AG10803 (cell line): Measurements from ENCODE around the gene MRC2.

Source experiments
- DNase-seq: peaks from one replicate; pipeline ENCODE4 v3.0.0; 2010; ENCODE audit warnings: low read depth
- H3K4me3 ChIP-seq: 2 replicates; pipeline ENCODE4 v1.5.1; 2011; ENCODE audit warnings: mild to moderate bottlenecking, low read length, control low read depth
- CTCF ChIP-seq: conservative IDR thresholded peaks from 2 replicates; pipeline ENCODE4 v1.5.1; 2011; ENCODE audit warnings: mild to moderate bottlenecking, low read length, control low read depth, inconsistent platforms

MRC2 gene

DNA sequence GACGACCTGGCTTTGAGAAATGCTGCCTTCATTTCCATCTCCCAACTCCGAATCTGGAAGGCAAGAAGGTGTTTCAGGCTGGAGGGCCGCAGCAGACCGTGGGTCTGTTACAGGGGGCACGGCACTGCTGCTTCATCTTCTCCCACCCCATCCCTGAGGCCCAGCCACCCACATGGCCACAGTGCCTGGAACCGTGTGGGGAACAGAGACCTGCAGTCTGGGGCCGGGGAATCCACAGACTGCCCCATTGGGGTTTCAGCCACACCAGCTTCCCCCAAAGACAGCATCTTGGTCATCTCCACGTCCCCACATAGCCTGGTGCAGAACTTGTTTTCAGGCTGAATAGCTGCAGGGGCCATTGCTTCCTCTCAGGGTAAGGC is 74.2 kb downstream of the MRC2 start:
- H3K4me3 ChIP-seq = no peak overlapping the region
- no peak for DNase-seq
- no peak for TF ChIP-seq CTCF

DNA sequence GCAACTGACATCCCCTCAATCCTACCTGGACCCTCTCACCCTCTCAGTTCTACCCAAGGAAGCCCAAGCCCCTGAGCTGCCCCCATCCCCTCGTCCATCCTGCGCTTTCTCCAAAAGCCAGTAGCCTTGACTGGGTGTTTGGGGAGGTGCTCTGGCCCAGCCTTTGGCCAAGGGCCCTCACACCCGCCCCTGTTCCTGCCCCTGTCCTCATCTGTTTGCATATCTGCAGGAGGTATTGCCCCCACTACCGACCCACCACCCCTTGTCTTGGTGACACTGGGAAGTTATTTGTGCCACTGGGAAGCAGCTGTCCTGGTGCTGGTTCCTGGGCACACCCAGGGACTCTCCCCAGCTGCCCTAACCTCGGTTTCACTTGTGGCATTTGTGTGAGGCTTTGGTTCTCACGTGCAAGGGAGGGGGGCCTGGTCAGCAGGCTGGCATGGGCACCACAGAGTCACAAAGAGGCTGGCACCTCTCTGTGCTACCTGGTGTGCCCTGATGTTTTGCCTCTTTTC is 75.3 kb downstream of the MRC2 start:
- H3K4me3 ChIP-seq = no peak overlapping the region
- TF ChIP-seq CTCF = no peak
- DNase-seq = no peak

- DNase-seq = peak; percentile 55
- TF ChIP-seq CTCF = no peak
- H3K4me3 ChIP-seq = peak overlapping the region; percentile 67
These were observed 75.8 kb downstream of the MRC2 start for GRCh38 chr17:62703261-62703775.

- DNase-seq = peak; percentile 48
- peak overlapping the region; percentile 67 for H3K4me3 ChIP-seq
- TF ChIP-seq CTCF = peak; percentile 56
These were observed 76.4 kb downstream of the MRC2 start for GRCh38 chr17:62703776-62704380.

- peak; percentile 41 for DNase-seq
- H3K4me3 ChIP-seq = peak overlapping the region; percentile 67
- TF ChIP-seq CTCF = no peak
These were observed 77.0 kb downstream of the MRC2 start for GRCh38 chr17:62704381-62704971.

DNA sequence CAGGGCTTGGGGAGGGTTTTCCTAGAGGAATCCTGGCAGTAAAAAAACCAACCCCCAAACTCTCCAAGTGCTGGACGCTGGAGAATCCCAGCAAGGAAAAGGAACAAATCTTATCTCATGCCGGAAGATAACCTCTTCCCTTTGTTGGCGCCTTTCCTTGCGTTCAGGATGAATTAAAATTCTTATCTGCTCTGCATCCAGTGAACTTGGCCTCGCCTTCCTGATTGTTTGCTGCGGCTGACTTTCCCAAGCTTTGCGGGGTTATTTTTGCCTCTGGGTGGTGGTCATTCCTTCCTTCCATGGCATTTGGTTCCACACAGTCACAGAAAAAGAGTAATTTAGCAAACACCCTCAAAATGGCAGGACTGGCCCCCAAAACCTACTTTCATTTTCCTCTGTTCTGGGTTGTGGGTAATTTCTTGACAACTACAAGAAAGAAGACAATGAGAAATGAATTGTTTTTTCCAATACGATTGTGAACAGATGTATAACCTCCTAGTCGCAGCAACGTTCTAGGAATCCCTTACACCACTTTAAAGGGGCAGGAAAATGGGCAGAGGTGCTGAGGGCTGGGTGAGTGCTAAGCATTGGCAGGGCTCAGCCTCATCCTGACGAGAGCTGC is 77.8 kb downstream of the MRC2 start:
- no peak; the same call in 1 of the 2 replicates for TF ChIP-seq CTCF
- no peak for DNase-seq
- peak overlapping the region; percentile 67 for H3K4me3 ChIP-seq
